K562 (cell line): ENCODE data around the gene IFNA14. TPM values are rescaled to one million over a fixed set of nuclear protein-coding genes. Genes with fewer than 3 reads are reported as not detected.

ENCODE experiments used
- FIP1L1 ChIP-seq: fragments of 200-400 bp; formaldehyde crosslinking; IDR thresholded peaks from 2 replicates; pipeline ENCODE4 v1.6.1; 2018; ENCODE audit warnings: mild to moderate bottlenecking, low read depth, low read length; ENCODE audit not compliant: poor library complexity, severe bottlenecking
- HOXB6 ChIP-seq: fragments of 250-450 bp; sonication (Bioruptor Pico); IDR thresholded peaks from 2 replicates; pipeline ENCODE4 v1.5.1; 2022; ENCODE audit warnings: mild to moderate bottlenecking, borderline replicate concordance
- NR3C1 ChIP-seq: sonication (generic); formaldehyde crosslinking; IDR thresholded peaks from 2 replicates; pipeline ENCODE4 v1.8.1; 2022; ENCODE audit warnings: missing genetic modification reagents
- PHF8 ChIP-seq: fragments of 200-600 bp; sonication (generic); IDR thresholded peaks from 2 replicates; pipeline ENCODE4 v1.6.1; 2012; ENCODE audit warnings: mixed run types, mild to moderate bottlenecking, inconsistent platforms, low read length, moderate library complexity, borderline replicate concordance
- ZNF174 ChIP-seq: fragments of 250-450 bp; sonication (Bioruptor Pico); IDR thresholded peaks from 2 replicates; pipeline ENCODE4 v1.4.0; 2020; ENCODE audit warnings: mild to moderate bottlenecking
- polyA plus RNA-seq, 8 experiments: library from polyadenylated mRNA; depleted of rRNA in 4 of 8; stranded (reverse) in 5 of 8; unstranded in 3 of 8; fragments of >200 nt; fragmentation: Nextera tagmentation in 2 of 8; fragmentation: Illumina TruSeq in 1 of 8; extraction: Ambion mirVana in 2 of 8; extraction: Trizol in 1 of 8; gene quantifications; 2 replicates each; pipeline versions ENCODE4 v1.2.1 to v1.2.3, GENCODE V29; 2011 to 2014; ENCODE audit warnings: inconsistent platforms in 1 of 8, missing spikeins in 1 of 8
- total RNA-seq, 7 experiments: library from RNA; depleted of rRNA in 6 of 7; stranded (reverse); fragments of >200 nt in 6 of 7; fragmentation: Illumina TruSeq in 2 of 7; extraction: Trizol in 2 of 7; gene quantifications; 2 replicates each; pipeline versions ENCODE4 v1.2.1 to v1.2.3, GENCODE V29; 2011 to 2021; ENCODE audit warnings: low replicate concordance in 1 of 7
- TF ChIP-seq, protein P1 (sequence below): fragments of 450-650 bp; conservative IDR thresholded peaks from 2 replicates; pipeline ENCODE4 v1.6.1; 2016; ENCODE audit warnings: missing genetic modification characterization, low read depth, mild to moderate bottlenecking, missing compliant biosample characterization, moderate library complexity
- TF ChIP-seq, protein P2 (sequence below): fragments of 250-450 bp; sonication (Bioruptor Pico); IDR thresholded peaks from 2 replicates; pipeline ENCODE4 v1.4.0; 2020; ENCODE audit warnings: mild to moderate bottlenecking, moderate library complexity

IFNA14 gene
- total and polyA plus RNA-seq, 9 of the 15 experiments (the other 6 are each of a cell fraction or from before 2014, with no cell fraction given) = not detected

DNA sequence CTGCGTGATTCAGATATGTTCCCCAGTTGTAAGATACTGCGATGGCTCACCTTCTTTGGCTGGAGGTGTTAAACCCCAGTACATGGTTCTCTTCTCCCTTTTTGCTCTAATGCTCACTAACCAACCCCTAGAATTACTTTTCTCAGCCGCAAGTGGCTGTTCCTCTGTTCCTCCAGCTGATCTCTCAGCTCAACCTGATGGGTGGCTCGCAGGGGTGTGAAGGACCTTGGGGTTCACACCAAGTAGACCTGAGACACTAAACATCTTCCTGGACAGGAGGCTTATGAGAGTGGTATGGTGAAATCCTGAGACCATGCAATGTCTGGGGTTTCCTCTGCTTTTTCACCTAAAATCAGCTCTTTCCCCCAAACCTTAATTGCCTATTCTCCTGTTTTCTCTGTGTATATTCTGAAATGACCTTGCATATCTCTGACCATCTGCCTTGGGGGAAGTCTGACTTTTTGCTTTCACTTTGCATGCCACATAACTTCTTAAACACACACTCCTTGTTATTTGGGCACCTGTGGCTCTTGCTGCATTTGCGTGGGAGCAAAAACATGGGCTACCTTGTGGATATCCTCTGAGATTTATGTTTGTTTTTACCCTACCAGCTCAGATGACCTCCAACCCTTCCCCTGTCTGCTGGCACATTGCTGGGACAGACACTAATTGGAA lies 15.9 kb upstream of the IFNA14 start (continued):
- TF ChIP-seq ZNF174 (no peak), HOXB6 (CRISPR knock-in tag) (no peak), PHF8 (no peak), FIP1L1 (no peak), NR3C1 (no peak)
- TF ChIP-seq, protein P1, sequence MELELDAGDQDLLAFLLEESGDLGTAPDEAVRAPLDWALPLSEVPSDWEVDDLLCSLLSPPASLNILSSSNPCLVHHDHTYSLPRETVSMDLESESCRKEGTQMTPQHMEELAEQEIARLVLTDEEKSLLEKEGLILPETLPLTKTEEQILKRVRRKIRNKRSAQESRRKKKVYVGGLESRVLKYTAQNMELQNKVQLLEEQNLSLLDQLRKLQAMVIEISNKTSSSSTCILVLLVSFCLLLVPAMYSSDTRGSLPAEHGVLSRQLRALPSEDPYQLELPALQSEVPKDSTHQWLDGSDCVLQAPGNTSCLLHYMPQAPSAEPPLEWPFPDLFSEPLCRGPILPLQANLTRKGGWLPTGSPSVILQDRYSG = no peak
- TF ChIP-seq, protein P2, sequence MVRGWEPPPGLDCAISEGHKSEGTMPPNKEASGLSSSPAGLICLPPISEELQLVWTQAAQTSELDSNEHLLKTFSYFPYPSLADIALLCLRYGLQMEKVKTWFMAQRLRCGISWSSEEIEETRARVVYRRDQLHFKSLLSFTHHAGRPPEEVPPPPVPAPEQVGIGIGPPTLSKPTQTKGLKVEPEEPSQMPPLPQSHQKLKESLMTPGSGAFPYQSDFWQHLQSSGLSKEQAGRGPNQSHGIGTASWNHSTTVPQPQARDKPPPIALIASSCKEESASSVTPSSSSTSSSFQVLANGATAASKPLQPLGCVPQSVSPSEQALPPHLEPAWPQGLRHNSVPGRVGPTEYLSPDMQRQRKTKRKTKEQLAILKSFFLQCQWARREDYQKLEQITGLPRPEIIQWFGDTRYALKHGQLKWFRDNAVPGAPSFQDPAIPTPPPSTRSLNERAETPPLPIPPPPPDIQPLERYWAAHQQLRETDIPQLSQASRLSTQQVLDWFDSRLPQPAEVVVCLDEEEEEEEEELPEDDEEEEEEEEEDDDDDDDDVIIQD (CRISPR knock-in tag) = no peak
